Activated T-helper 17 cell treated with anti-CD3 and anti-CD28 coated beads, Interleukin-2, amount 50 U/mL, for 72 hours (primary cell): Measurements from ENCODE around the gene SCN1B. TPM values are rescaled to one million over a fixed set of nuclear protein-coding genes. Genes with fewer than 3 reads are reported as not detected.

ENCODE experiments used
- ATAC-seq: fragments of 150-1000 bp; cut with Tn5 transposase; replicated peaks from 2 replicates; pipeline ENCODE4 v1.10.0; 2021; ENCODE audit warnings: mild to moderate bottlenecking, moderate library complexity
- H3K27ac Mint-ChIP-seq: one replicate; pipeline ENCODE4 v1.8.0; 2022; ENCODE audit warnings: mixed read lengths
- H3K27me3 Mint-ChIP-seq: one replicate; pipeline ENCODE4 v1.8.0; 2022; ENCODE audit warnings: mixed read lengths
- H3K36me3 Mint-ChIP-seq: one replicate; pipeline ENCODE4 v1.8.0; 2022; ENCODE audit warnings: low read depth, mild to moderate bottlenecking, mixed read lengths
- H3K4me1 Mint-ChIP-seq: one replicate; pipeline ENCODE4 v1.8.0; 2022; ENCODE audit warnings: mixed read lengths
- H3K4me3 Mint-ChIP-seq: one replicate; pipeline ENCODE4 v1.8.0; 2022; ENCODE audit warnings: mild to moderate bottlenecking, mixed read lengths
- H3K9me3 Mint-ChIP-seq: one replicate; pipeline ENCODE4 v1.8.0; 2022; ENCODE audit warnings: mixed read lengths
- total RNA-seq, 2 donors: library from RNA; stranded (reverse); gene quantifications; one replicate each; pipeline ENCODE4 v1.2.3, GENCODE V29; 2022

The SCN1B gene
- total RNA-seq, 2 donors from 2014 or later: 0.97 to 3.1 TPM

- Mint-ChIP-seq H3K27me3 (peaks cover 3% of the 10 kb centered on the region), H3K4me3 (no peak overlapping the region), H3K9me3 (no peaks in the 10 kb centered on the region), H3K4me1 (no peaks in the 10 kb centered on the region), H3K27ac (no peak overlapping the region), H3K36me3 (no peaks in the 10 kb centered on the region)
- no peak for ATAC-seq
Observed at GRCh38 chr19:35088131-35088913, 58.1 kb downstream of the SCN1B start.

- Mint-ChIP-seq H3K27me3 (peaks cover 3% of the 10 kb centered on the region), H3K4me1 (no peaks in the 10 kb centered on the region), H3K4me3 (no peak overlapping the region), H3K27ac (no peak overlapping the region), H3K9me3 (no peaks in the 10 kb centered on the region), H3K36me3 (no peaks in the 10 kb centered on the region)
- ATAC-seq: no peak
Observed at GRCh38 chr19:35089554-35089953, 59.3 kb downstream of the SCN1B start.

Other genes starting within 250 kb of the SCN1B start
- 1 to 10 TPM; 2.7 to 3.3 TPM for gene ZNF30, start 103.6 kb upstream of the SCN1B start, total RNA-seq
- 1 to 10 TPM; 7.6 to 7.9 TPM for gene ZNF792, start 66.2 kb upstream of the SCN1B start, total RNA-seq
- gene GRAMD1A, start 30.1 kb upstream of the SCN1B start, total RNA-seq: 100 to 1,000 TPM; 123 to 183 TPM
- under 1 TPM in 1 of 2 donors, not detected in 1; 0.48 TPM for gene HPN, start 11.3 kb downstream of the SCN1B start, total RNA-seq
- not detected for gene FXYD3, start 85.4 kb downstream of the SCN1B start, total RNA-seq
- gene LGI4, start 104.6 kb downstream of the SCN1B start, total RNA-seq: 1 to 10 TPM in 1 of 2 donors, not detected in 1; 1.9 TPM
- under 1 TPM; 0.54 to 0.93 TPM for gene FXYD1, start 108.4 kb downstream of the SCN1B start, total RNA-seq
- gene FXYD7, start 112.8 kb downstream of the SCN1B start, total RNA-seq: 1 to 10 TPM in 1 of 2 donors, under 1 TPM in 1; 0.40 to 1.4 TPM
- 100 to 1,000 TPM; 214 to 257 TPM for gene FXYD5, start 124.3 kb downstream of the SCN1B start, total RNA-seq
- gene FAM187B, start 198.3 kb downstream of the SCN1B start, total RNA-seq: under 1 TPM in 1 of 2 donors, not detected in 1; 0.58 TPM
- gene LSR, start 218.5 kb downstream of the SCN1B start, total RNA-seq: 10 to 100 TPM; 19.1 to 38.0 TPM
- 100 to 1,000 TPM; 109 to 121 TPM for gene USF2, start 238.5 kb downstream of the SCN1B start, total RNA-seq